GM12878 (cell line): Measurements from ENCODE around the gene CHKA. TPM values are rescaled to one million over a fixed set of nuclear protein-coding genes. Genes with fewer than 3 reads are reported as not detected.

ENCODE experiments used
- ATAC-seq: fragments of 200-7000 bp; cut with Tn5 transposase; 3 replicates; pipeline ENCODE4 v1.9.1; 2020; ENCODE audit warnings: mild to moderate bottlenecking, moderate library complexity
- BruUV-seq: library from RNA; stranded (reverse); fragments of 400-500 nt; replicated peaks from 2 replicates; lab custom pipeline; 2021; lab: Mats Ljungman, UMichigan
- CTCF ChIA-PET: fragments of 300-600 bp; sonication (Branson Sonifier 250); formaldehyde crosslinking; extraction: SDS; loops from one replicate; lab custom pipeline; 2021; ENCODE audit warnings: inconsistent platforms; lab: Yijun Ruan, JAX
- POLR2A ChIA-PET: fragments of 350-600 bp; formaldehyde crosslinking; extraction: SDS; loops from one replicate; lab custom pipeline; 2021; ENCODE audit warnings: inconsistent platforms; lab: Charles Lee
- RAD21 ChIA-PET: fragments of 300-600 bp; sonication (Branson Sonifier 250); formaldehyde crosslinking; loops from one replicate; lab custom pipeline; 2023; ENCODE audit warnings: antibody characterized with exemption; ENCODE audit not compliant: unreplicated experiment; lab: Charles Lee
- SMC1A ChIA-PET: fragments of 300-600 bp; sonication (Branson Sonifier 250); formaldehyde crosslinking; loops from one replicate; lab custom pipeline; 2023; ENCODE audit not compliant: unreplicated experiment, uncharacterized antibody; lab: Charles Lee
- DNase-seq: peaks from one replicate; pipeline ENCODE4 v3.0.0-alpha.2; 2011; ENCODE audit warnings: low read depth, low spot score
- FAIRE-seq: peaks from 3 replicates; lab custom pipeline; 2011; peaks lifted over from hg19 to GRCh38; lab: Jason Lieb, UNC
- H2AFZ ChIP-seq: 2 replicates; pipeline ENCODE4 v1.6.0; 2011; ENCODE audit warnings: low read depth, low read length, control low read depth; ENCODE audit not compliant: control insufficient read depth
- H3K27ac ChIP-seq: 2 replicates; pipeline ENCODE4 v1.5.1; 2011; ENCODE audit warnings: control low read depth; ENCODE audit not compliant: control insufficient read depth, insufficient read depth
- H3K27me3 ChIP-seq, 2 experiments: replicated peaks in 1 of 2; 2 replicates each; pipeline versions ENCODE4 v1.6.0 to v1.6.1; 2011; ENCODE audit warnings: low read length in 1 of 2; ENCODE audit not compliant: control insufficient read depth in 2 of 2, insufficient read depth in 2 of 2
- H3K36me3 ChIP-seq, 2 experiments: 2 replicates each; pipeline ENCODE4 v1.5.1; 2011; ENCODE audit warnings: low read length in 1 of 2; ENCODE audit not compliant: control insufficient read depth in 2 of 2, insufficient read depth in 2 of 2
- H3K4me1 ChIP-seq: 2 replicates; pipeline ENCODE4 v1.6.1; 2011; ENCODE audit warnings: mild to moderate bottlenecking, low read length, moderate library complexity, mixed read lengths; ENCODE audit not compliant: control insufficient read depth, insufficient read depth
- H3K4me2 ChIP-seq: 2 replicates; pipeline ENCODE4 v1.6.0; 2011; ENCODE audit warnings: control low read depth; ENCODE audit not compliant: control insufficient read depth, insufficient read depth
- H3K4me3 ChIP-seq: fragments of 200-600 bp; sonication (generic); 2 replicates; pipeline ENCODE4 v1.5.1; 2016
- H3K79me2 ChIP-seq: 2 replicates; pipeline ENCODE4 v1.6.0; 2011; ENCODE audit warnings: low read length; ENCODE audit not compliant: control insufficient read depth, insufficient read depth
- H3K9ac ChIP-seq: 2 replicates; pipeline ENCODE4 v1.8.0; 2011; ENCODE audit warnings: low read length, control low read depth, mixed read lengths; ENCODE audit not compliant: control insufficient read depth, insufficient read depth
- H3K9me3 ChIP-seq: replicated peaks from 3 replicates; pipeline ENCODE4 v1.5.1; 2011; ENCODE audit warnings: mild to moderate bottlenecking, low read length; ENCODE audit not compliant: control insufficient read depth, insufficient read depth
- H4K20me1 ChIP-seq: 2 replicates; pipeline ENCODE4 v1.6.0; 2011; ENCODE audit not compliant: control insufficient read depth, insufficient read depth
- FOS ChIP-seq: IDR thresholded peaks from 3 replicates; pipeline ENCODE4 v1.6.1; 2011; ENCODE audit warnings: borderline replicate concordance; ENCODE audit not compliant: insufficient read length; ENCODE audit errors: extremely low read depth
- IRF3 ChIP-seq: fragments of 450-650 bp; IDR thresholded peaks from 2 replicates; pipeline ENCODE4 v1.6.1; 2014; ENCODE audit warnings: mild to moderate bottlenecking
- NFIC ChIP-seq: IDR thresholded peaks from 2 replicates; pipeline ENCODE4 v1.6.1; 2012; ENCODE audit warnings: low read depth, mild to moderate bottlenecking, inconsistent platforms, low read length, moderate library complexity
- NR2F1 ChIP-seq: fragments of 450-650 bp; conservative IDR thresholded peaks from 2 replicates; pipeline ENCODE4 v1.6.1; 2017; ENCODE audit warnings: mild to moderate bottlenecking
- TCF7 ChIP-seq: IDR thresholded peaks from 2 replicates; pipeline ENCODE4 v1.6.1; 2014; ENCODE audit warnings: antibody characterized with exemption, borderline replicate concordance
- ZNF217 ChIP-seq: fragments of 450-650 bp; IDR thresholded peaks from 2 replicates; pipeline ENCODE4 v1.6.1; 2017; ENCODE audit warnings: antibody characterized with exemption, mild to moderate bottlenecking
- ZNF592 ChIP-seq: fragments of 450-650 bp; IDR thresholded peaks from 2 replicates; pipeline ENCODE4 v1.6.1; 2017; ENCODE audit warnings: mild to moderate bottlenecking, moderate library complexity
- WGBS: methylation state at CpG from one replicate; pipeline ENCODE4 v1.1.6; 2016; ENCODE audit warnings: low lambda C conversion rate; ENCODE audit not compliant: insufficient replicate concordance, insufficient coverage; ENCODE audit errors: missing lambda C conversion rate; 5-methylcytosine and 5-hydroxymethylcytosine counted together
- in situ Hi-C: fragments of 300-500 bp; cut with MboI; formaldehyde crosslinking; loops from 9 replicates; pipeline ENCODE4 v1.14.3; 2018; ENCODE audit warnings: mixed read lengths
- intact Hi-C: fragments of 100-400 bp; cut with micrococcal nuclease; formaldehyde crosslinking; loops from one replicate; pipeline ENCODE4 v1.14.2; 2022; ENCODE audit not compliant: unreplicated experiment
- polyA plus RNA-seq, 11 experiments: library from polyadenylated mRNA; depleted of rRNA in 4 of 11; unstranded in 6 of 11; stranded (reverse) in 5 of 11; fragments of >200 nt; fragmentation: Nextera tagmentation in 4 of 11; fragmentation: Illumina TruSeq in 1 of 11; extraction: Ambion mirVana in 4 of 11; extraction: Trizol in 1 of 11; gene quantifications; 1 replicate in 1 of 11; 2 replicates in 10 of 11; pipeline versions ENCODE4 v1.2.1 to v1.2.3, GENCODE V29; 2011 to 2016; ENCODE audit warnings: inconsistent platforms in 2 of 11, missing spikeins in 2 of 11, low read depth in 1 of 11
- total RNA-seq, 4 experiments: library from RNA; depleted of rRNA in 3 of 4; stranded (reverse); fragments of >200 nt in 3 of 4; fragmentation: Illumina TruSeq in 1 of 4; extraction: Trizol in 1 of 4; gene quantifications; 2 replicates each; pipeline versions ENCODE4 v1.2.1 to v1.2.3, GENCODE V29; 2013 to 2021
- TF ChIP-seq, protein P1 (sequence below): IDR thresholded peaks from 2 replicates; pipeline ENCODE4 v1.6.1; 2012; ENCODE audit warnings: improper control_type of control experiment, low read depth, low read length; ENCODE audit not compliant: insufficient replicate concordance
- TF ChIP-seq, protein P2 (sequence below): fragments of 450-650 bp; IDR thresholded peaks from 2 replicates; pipeline ENCODE4 v1.6.1; 2016; ENCODE audit warnings: mild to moderate bottlenecking

Gene CHKA
- total and polyA plus RNA-seq, 10 of the 15 experiments (the other 5 are each of a cell fraction or from before 2014, with no cell fraction given), result 5.2 to 29.2 (median 21.2) TPM

GRCh38 chr11:68125164-68125563 is 4.0 kb upstream of the CHKA start:
- H3K4me3 ChIP-seq, result no peak overlapping the region
- no TSS peak for BruUV-seq
- H3K4me2 ChIP-seq, result no peak overlapping the region
- FAIRE-seq (no peak), DNase-seq (no peak), ATAC-seq (no peak)
- WGBS, result 71% methylated on average over 4 of the region's 4 CpGs
- ChIA-PET RAD21 (interaction anchor here (1.4 kb wide), 1 partner anchor 10 kb away, joined by 3 read pairs; no protein-coding TSS in a partner anchor), SMC1A (no interaction called here), CTCF (interaction anchor here (1.0 to 1.1 kb wide), 2 partner anchors 13 to 62 kb away, joined by 3 read pairs; no protein-coding TSS in a partner anchor), POLR2A (no interaction called here)
- H3K4me1 ChIP-seq, result peaks cover 5% of the 10 kb centered on the region
- H3K9me3 ChIP-seq, result peaks cover 2% of the 10 kb centered on the region; the same call in 1 of the 3 replicates
- H3K79me2 ChIP-seq, result peaks cover 4% of the 10 kb centered on the region
- in situ Hi-C loops, result no loop called here
- no peak overlapping the region for H2AFZ ChIP-seq
- H4K20me1 ChIP-seq, result no peaks in the 10 kb centered on the region
- no peak overlapping the region for H3K27ac ChIP-seq
- no peaks in the 10 kb centered on the region for H3K27me3 ChIP-seq
- H3K36me3 ChIP-seq, result no peaks in the 10 kb centered on the region
- H3K9ac ChIP-seq, result no peak overlapping the region
- intact Hi-C loops, result loop anchor here (10.0 kb wide), 1 partner anchor 120 kb away; the partner anchor contains the start of gene UNC93B1
- TF ChIP-seq ZNF217 (no peak), NR2F1 (no peak), NFIC (no peak), IRF3 (no peak), ZNF592 (no peak), TCF7 (no peak), FOS (no peak)
- TF ChIP-seq, protein P1, sequence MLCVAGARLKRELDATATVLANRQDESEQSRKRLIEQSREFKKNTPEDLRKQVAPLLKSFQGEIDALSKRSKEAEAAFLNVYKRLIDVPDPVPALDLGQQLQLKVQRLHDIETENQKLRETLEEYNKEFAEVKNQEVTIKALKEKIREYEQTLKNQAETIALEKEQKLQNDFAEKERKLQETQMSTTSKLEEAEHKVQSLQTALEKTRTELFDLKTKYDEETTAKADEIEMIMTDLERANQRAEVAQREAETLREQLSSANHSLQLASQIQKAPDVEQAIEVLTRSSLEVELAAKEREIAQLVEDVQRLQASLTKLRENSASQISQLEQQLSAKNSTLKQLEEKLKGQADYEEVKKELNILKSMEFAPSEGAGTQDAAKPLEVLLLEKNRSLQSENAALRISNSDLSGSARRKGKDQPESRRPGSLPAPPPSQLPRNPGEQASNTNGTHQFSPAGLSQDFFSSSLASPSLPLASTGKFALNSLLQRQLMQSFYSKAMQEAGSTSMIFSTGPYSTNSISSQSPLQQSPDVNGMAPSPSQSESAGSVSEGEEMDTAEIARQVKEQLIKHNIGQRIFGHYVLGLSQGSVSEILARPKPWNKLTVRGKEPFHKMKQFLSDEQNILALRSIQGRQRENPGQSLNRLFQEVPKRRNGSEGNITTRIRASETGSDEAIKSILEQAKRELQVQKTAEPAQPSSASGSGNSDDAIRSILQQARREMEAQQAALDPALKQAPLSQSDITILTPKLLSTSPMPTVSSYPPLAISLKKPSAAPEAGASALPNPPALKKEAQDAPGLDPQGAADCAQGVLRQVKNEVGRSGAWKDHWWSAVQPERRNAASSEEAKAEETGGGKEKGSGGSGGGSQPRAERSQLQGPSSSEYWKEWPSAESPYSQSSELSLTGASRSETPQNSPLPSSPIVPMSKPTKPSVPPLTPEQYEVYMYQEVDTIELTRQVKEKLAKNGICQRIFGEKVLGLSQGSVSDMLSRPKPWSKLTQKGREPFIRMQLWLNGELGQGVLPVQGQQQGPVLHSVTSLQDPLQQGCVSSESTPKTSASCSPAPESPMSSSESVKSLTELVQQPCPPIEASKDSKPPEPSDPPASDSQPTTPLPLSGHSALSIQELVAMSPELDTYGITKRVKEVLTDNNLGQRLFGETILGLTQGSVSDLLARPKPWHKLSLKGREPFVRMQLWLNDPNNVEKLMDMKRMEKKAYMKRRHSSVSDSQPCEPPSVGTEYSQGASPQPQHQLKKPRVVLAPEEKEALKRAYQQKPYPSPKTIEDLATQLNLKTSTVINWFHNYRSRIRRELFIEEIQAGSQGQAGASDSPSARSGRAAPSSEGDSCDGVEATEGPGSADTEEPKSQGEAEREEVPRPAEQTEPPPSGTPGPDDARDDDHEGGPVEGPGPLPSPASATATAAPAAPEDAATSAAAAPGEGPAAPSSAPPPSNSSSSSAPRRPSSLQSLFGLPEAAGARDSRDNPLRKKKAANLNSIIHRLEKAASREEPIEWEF, result no peak
- TF ChIP-seq, protein P2, sequence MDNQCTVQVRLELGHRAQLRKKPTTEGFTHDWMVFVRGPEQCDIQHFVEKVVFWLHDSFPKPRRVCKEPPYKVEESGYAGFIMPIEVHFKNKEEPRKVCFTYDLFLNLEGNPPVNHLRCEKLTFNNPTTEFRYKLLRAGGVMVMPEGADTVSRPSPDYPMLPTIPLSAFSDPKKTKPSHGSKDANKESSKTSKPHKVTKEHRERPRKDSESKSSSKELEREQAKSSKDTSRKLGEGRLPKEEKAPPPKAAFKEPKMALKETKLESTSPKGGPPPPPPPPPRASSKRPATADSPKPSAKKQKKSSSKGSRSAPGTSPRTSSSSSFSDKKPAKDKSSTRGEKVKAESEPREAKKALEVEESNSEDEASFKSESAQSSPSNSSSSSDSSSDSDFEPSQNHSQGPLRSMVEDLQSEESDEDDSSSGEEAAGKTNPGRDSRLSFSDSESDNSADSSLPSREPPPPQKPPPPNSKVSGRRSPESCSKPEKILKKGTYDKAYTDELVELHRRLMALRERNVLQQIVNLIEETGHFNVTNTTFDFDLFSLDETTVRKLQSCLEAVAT, result no peak
